Fibroblast of lung (primary cell): ENCODE data around the gene IRF5.

Source experiments
- CTCF ChIP-seq, 2 donors: IDR thresholded peaks in 1 of 2; conservative IDR thresholded peaks in 1 of 2; 1 replicate in 1 of 2; 2 replicates in 1 of 2; pipeline ENCODE4 v1.5.1; 2011 to 2012; ENCODE audit warnings: low read length in 2 of 2, control low read depth in 1 of 2, inconsistent platforms in 1 of 2, low read depth in 1 of 2, mild to moderate bottlenecking in 1 of 2
- EZH2 ChIP-seq: IDR thresholded peaks from 2 replicates; pipeline ENCODE4 v1.5.1; 2012; ENCODE audit warnings: low read length, control low read depth, mild to moderate bottlenecking; ENCODE audit errors: missing control alignments

DNA sequence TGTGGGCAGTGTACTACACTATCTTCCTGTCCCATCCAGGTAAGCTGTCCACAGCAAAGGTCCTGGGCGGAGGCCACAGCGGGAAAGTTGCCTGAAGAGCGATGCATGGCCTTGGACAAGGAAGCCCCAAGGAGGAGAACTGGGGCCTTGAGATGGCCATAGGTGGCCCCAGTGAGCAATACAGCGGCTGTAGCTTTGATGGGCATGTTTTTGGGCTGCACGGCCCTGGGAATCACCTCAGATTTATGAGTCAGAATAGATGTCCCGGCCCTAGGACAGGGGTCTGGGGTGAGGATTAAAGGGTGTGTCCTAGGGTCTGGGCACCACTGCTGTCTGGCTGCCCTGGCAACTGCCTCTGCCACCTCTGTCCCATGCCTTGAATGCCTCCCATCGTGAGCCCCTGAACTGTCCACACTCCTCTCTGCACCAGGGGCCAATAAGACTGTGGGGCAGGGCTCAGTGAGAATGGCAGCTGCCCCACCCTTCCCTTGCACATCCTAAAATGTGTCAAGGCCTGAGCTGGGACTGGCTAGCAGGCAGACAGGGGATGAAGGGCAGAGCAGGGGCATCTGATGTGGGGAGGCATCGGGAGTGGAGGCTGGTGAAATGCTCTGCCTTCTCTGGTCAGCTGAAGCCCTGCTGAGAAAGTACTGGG lies 9.4 kb upstream of the IRF5 start:
- TF ChIP-seq CTCF (conservative IDR thresholded peaks at IDR 0.05 in 1 of 2, IDR thresholded peaks at IDR 0.05 in 1 of 2; ENCODE audit: low read depth in 1 of 2, low read length in 2 of 2), result no peak
- no peak for TF ChIP-seq EZH2
